Fibroblast of skin of back (primary cell): ENCODE results near the gene NAALADL2.
"Not testable (repeated sequence)": the region's sequence is repeated elsewhere in the genome, so short reads cannot be mapped to it uniquely, and the experiment has no call there.

ENCODE experiments used
- DNase-seq: peaks from one replicate; pipeline ENCODE4 v3.0.0-alpha.2; 2013

Gene NAALADL2

DNA sequence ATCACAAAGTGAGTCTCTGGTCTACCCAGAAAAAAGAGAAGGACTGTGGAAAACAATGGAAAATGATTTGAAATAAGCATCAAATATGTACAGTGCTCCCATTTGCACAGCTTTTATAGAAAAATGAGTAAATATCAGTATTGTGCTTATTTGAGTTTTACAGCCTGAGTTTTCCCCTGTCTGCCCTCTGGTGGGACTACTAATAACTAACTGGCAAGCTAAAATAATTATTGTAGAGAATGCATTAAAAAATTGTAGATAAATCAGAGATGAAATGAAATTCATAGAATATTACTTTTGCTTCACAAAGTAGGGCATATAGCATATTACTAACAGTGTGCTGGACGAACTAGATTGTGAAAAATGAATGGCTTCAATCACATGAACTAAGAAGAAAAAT, 287.1 kb downstream of the NAALADL2 start:
- peak; percentile 30 for DNase-seq

- DNase-seq: no peak
These were observed 290.5 kb downstream of the NAALADL2 start for GRCh38 chr3:175149675-175150074.

DNA sequence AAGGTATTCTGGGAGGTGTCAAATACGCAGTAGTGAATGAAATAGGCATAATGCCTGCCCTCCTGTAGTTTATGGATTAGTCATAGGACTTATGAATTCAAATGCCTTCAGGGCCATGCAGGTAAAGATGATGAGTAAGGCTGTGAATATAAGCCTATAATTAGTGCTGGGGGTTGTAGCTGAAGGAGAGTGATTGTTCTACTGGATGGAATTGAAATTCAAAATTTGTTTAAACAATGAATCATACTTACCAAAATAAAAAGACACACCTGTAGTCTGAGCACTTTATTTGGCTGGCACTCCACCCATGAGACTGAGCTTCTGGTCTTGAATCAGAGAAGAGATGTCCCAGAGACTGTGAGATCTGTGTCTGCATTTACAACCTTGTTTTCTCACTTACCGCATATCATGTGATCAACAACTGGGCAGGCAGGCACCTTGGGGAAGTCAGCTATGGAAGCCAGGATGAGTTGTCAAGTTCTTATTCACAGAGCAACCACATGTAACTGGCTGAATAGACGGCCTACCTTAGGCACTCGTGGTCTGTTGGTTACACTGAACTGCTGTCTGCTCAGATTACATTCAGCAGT, 291.8 kb downstream of the NAALADL2 start:
- no peak for DNase-seq

GRCh38 chr3:175153595-175153994, 294.5 kb downstream of the NAALADL2 start:
- no peak for DNase-seq

DNA sequence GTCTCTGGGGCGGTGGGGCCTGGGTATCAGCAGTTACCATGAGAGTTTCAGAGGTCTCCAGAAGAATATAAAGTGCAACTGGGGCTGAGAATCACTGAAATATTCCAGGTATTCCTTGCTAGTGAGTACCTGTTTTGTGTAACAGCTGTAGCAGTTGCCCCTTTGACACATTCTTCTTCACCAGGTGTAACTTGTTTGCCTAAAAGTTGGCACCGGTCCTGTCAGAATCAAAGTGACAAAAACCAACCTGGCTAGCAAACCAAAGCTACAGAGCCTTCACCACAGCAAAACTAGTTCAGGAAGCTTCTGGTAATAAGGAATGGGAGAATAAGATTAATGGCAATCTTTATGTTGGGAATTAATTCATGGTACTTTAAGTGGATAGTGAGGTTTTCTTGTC, 296.0 kb downstream of the NAALADL2 start:
- DNase-seq: no peak

- DNase-seq: no peak
These were observed 300.1 kb downstream of the NAALADL2 start for GRCh38 chr3:175159202-175159601.

- DNase-seq: peak; percentile 10
These were observed 302.2 kb downstream of the NAALADL2 start for GRCh38 chr3:175161291-175161690.

GRCh38 chr3:175163686-175164085, 304.6 kb downstream of the NAALADL2 start:
- no peak for DNase-seq

- not testable (repeated sequence) for DNase-seq
These were observed 314.0 kb downstream of the NAALADL2 start for GRCh38 chr3:175173117-175173516.

- no peak for DNase-seq
These were observed 317.4 kb downstream of the NAALADL2 start for GRCh38 chr3:175176556-175176955.

GRCh38 chr3:175179055-175179454, 319.9 kb downstream of the NAALADL2 start:
- DNase-seq: peak; percentile 44

- no peak for DNase-seq
These were observed 325.3 kb downstream of the NAALADL2 start for GRCh38 chr3:175184392-175184791.

DNA sequence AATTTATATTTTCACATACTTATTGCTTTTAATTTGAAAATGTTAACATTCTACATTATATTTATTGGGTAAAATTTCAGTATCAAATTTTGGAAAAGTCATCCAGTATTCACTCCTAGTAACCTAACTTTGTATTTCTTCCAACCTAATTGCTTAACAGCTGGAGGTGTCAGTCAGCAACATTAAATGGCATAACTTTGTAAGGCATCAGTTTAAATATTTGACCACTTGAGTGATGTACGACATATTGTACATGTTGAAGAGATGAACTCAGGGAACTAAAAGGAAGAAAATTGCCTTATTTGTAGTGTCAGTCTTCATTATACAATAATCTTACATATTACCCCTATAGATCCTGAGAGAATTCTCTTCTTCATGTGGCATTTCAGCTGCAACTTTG, 326.8 kb downstream of the NAALADL2 start:
- no peak for DNase-seq

DNA sequence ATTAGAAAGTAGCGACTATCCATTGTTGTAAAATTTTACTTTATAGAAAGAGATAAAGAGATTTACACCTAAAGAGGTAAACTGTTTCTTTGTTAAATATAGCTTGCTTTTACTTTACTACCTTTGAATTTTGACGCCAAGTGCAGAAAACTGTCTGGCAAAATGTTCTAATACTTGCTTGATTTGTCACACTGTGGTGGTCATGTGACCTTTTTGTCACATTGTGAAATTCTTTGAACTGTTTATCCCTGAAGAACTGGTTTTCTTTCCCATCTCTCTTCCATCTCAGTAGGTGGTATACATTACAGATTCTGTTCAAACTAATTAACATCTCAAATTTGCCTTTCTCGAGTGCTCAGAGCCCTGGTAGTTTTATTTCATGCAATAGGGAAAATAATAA, 327.4 kb downstream of the NAALADL2 start:
- DNase-seq: no peak

DNA sequence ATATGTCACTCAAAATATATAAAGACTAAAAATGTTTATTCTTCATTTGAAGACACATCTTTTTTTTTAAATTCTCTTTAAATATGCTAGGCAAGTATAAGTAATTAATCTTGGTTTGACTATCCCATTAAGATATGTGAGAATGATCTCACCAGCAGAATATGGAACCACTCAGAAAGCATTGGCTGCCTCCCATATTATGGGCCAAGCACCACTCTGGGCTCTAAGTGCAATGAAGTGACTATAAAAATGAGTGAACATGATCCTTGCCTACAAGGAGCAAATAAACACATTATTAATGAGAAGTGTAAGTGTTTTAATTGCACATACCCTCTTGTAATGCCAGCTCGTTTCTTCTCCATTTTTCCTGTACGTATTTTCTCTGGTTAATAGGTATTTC, 328.5 kb downstream of the NAALADL2 start:
- DNase-seq: no peak

- DNase-seq: no peak
These were observed 333.4 kb downstream of the NAALADL2 start for GRCh38 chr3:175192536-175192935.

- peak; percentile 57 for DNase-seq
These were observed 334.8 kb downstream of the NAALADL2 start for GRCh38 chr3:175193815-175194518.

GRCh38 chr3:175198991-175199783, 340.1 kb downstream of the NAALADL2 start:
- DNase-seq: no peak

GRCh38 chr3:175199961-175200360, 340.8 kb downstream of the NAALADL2 start:
- peak; percentile 75 for DNase-seq

GRCh38 chr3:175200391-175201095, 341.4 kb downstream of the NAALADL2 start:
- peak; percentile 24 for DNase-seq

GRCh38 chr3:175207361-175207760, 348.2 kb downstream of the NAALADL2 start:
- no peak for DNase-seq

GRCh38 chr3:175208326-175208725, 349.2 kb downstream of the NAALADL2 start:
- peak; percentile 5 for DNase-seq

DNA sequence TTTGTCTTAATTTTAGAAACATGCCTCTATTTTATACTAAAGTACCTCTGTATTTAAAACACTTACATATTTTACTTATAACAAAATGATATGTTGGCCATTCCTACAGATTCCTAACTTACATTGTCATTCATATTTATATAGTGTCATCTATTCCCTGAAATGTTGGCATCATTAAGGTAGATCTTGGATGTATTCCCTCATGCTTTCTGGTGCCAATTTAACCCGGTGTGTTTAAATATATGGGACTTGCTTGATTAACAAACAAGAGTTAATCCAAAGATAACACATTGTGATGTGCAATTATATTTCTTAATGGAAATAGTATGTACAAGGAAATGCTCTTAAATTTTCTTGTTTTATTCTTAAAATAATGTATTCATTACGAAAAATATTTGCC, 352.3 kb downstream of the NAALADL2 start:
- no peak for DNase-seq
